GM18951 (cell line): ENCODE data around the gene OPHN1.

Source experiments
- POLR2A ChIP-seq: IDR thresholded peaks from 4 replicates; pipeline ENCODE4 v1.6.1; 2011; ENCODE audit warnings: mild to moderate bottlenecking; ENCODE audit not compliant: insufficient read length, insufficient read depth; ENCODE audit errors: extremely low read depth
- in situ Hi-C: fragments of 300-500 bp; cut with MboI; formaldehyde crosslinking; loops from one replicate; pipeline ENCODE4 v1.12.0; 2022; ENCODE audit warnings: low sequenced_read_pairs, mixed read lengths, inconsistent platforms; ENCODE audit not compliant: unreplicated experiment

Gene OPHN1

GRCh38 chrX:68185161-68185560 is 248.1 kb downstream of the OPHN1 start:
- in situ Hi-C loops = loop anchor here (25.0 kb wide), 1 partner anchor 527 kb away; no protein-coding TSS in a partner anchor
- no peak for TF ChIP-seq POLR2A

DNA sequence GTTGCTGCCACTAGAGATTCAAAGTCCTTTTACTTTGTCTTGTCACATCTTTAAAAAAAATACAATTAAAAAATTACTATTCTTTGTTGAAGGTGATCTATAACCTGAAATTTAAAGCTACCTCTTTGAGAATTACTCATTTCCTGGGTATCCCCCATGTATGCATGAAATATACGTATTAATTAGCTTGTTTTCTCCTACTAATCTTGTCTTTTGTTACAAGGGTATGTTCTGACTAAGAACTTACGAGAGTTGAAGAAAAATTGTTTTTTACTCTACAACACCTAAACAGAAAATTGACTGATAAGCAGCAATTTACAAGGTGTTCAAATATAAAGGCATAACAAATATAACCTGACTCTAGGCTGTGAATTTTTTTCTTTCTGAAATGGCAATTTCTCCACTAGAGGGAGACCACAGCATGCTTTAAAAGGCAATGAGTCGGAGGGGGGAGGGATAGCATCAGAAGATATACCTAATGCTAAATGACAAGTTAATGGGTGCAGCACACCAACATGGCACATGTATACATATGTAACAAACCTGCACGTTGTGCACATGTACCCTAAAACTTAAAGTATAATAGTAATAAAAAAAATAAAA is 249.6 kb downstream of the OPHN1 start:
- in situ Hi-C loops = loop anchor here (25.0 kb wide), 1 partner anchor 529 kb away; no protein-coding TSS in a partner anchor
- TF ChIP-seq POLR2A = no peak

GRCh38 chrX:68180579-68180978 is 252.7 kb downstream of the OPHN1 start:
- in situ Hi-C loops = loop anchor here (25.0 kb wide), 1 partner anchor 532 kb away; no protein-coding TSS in a partner anchor
- no peak for TF ChIP-seq POLR2A

- no peak for TF ChIP-seq POLR2A
- in situ Hi-C loops = loop anchor here (25.0 kb wide), 1 partner anchor 533 kb away; no protein-coding TSS in a partner anchor
Observed at GRCh38 chrX:68179355-68179754, 253.9 kb downstream of the OPHN1 start.

GRCh38 chrX:68177542-68177941 is 255.8 kb downstream of the OPHN1 start:
- in situ Hi-C loops = loop anchor here (25.0 kb wide), 1 partner anchor 535 kb away; no protein-coding TSS in a partner anchor
- TF ChIP-seq POLR2A = no peak

DNA sequence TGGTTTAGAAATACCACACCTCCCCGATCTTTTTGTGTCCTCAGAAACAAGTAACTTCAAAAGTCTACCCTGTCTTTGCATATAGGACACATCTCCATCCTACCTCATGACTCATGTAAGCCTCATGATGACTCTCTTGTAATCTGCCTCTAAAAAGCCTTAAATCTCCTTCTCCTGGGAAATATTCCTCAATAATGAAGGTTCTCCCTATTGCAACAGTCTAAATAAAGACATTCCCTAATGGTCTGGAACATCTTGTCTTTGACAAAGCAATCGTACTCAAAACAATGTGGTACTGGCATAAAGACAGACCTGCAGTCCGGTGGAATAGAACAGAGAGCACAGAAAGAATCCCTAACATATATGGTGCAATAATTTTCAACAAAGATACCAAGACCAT is 257.7 kb downstream of the OPHN1 start:
- no peak for TF ChIP-seq POLR2A
- in situ Hi-C loops = loop anchor here (25.0 kb wide), 1 partner anchor 537 kb away; no protein-coding TSS in a partner anchor

DNA sequence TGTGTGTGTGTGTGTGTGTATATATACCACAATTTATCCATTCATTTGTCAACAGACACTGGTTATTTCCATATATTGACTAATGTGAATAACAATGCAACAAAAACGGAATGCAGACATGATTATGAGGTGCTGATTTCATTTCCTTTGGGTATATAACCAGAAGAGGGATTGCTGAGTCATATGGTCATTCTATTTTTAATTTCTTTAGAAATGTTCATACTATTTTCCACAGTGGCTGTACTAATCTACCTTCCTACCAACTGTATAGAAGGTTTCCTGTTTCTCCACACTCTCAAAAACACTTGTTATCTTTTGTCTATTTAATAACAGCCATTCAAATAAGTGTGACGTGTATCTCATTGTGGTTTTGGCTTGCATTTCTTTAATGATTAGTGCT is 269.9 kb downstream of the OPHN1 start:
- in situ Hi-C loops = no loop called here
- no peak for TF ChIP-seq POLR2A

DNA sequence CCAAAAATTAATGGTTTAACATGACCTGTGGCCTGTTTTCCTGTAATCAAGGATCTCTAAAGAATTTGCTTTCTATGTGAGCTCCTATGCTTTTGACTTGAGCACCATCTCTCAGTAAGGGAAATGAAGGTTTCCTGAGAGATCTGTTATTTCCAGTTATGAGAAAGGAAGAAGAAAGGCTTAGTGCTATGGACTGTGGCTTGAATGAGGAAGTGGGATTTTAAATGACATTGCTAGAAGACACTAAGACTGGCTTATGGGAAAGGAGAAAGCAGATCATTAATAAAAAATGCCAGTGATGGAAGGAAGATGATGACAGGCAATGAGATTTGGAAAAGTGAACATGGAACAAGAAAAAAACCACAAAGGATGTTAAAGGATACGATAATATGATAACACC is 285.4 kb downstream of the OPHN1 start:
- in situ Hi-C loops = no loop called here
- TF ChIP-seq POLR2A = no peak

DNA sequence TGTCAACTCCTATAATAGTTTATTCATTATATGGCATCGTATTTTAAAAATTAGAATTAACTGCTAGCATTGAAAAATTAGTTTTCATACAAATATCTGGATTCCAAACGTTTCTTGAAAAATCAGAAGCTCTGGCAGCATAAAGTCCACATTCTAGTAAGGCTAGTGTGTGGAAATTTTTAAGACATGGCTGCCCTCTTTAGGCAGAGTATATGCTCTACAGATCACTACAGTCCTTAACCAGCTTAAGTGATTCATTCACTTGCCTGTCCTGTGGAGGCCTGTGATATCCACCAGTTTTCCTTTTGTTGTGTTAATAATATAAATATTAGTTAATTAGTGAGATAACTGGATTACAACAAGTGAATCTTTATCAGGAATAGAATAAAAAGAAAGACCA is 287.2 kb downstream of the OPHN1 start:
- no peak for TF ChIP-seq POLR2A
- in situ Hi-C loops = no loop called here

DNA sequence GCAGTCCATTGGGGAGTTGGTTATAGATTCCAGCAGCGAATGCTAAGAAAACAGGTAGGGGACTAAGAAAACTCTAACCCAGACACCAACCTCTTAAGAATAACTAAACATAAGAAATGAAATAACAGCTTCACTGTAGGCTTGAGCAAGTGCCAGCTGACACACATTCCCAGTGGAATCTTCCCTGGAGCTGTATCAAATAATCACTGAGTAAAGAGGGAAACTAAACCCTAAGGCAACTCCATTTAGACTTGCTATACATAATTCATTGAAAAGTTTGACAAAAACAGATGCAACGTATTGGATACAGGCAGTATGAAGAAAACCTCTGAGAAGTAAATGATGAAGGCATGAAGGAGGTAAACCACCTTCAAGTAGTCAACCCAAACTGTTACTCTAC is 293.5 kb downstream of the OPHN1 start:
- in situ Hi-C loops = no loop called here
- TF ChIP-seq POLR2A = no peak

- in situ Hi-C loops = no loop called here
- no peak for TF ChIP-seq POLR2A
Observed at GRCh38 chrX:68133181-68133580, 300.1 kb downstream of the OPHN1 start.

DNA sequence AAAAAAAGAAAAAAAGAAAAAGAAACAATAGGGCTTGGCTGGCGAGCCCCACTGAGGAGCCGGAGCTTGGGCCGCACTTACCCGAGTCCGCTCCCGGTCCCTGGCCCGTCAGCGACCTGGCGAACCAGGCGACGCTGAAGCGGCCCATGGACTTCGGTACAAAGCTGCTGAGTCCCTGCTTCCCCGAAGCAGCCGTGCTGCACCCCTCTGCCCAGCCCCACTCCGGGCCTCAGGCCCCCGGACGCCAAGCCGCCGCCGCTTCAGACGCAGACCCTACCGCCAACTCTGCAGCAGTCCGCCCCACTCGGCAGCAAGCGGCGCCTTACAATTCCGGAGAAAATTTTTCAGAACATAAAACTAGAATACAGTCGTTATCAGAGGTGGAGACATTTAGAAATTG is 300.5 kb downstream of the OPHN1 start:
- TF ChIP-seq POLR2A = no peak
- in situ Hi-C loops = no loop called here

GRCh38 chrX:68121835-68122234 is 311.5 kb downstream of the OPHN1 start:
- no peak for TF ChIP-seq POLR2A
- in situ Hi-C loops = no loop called here

- TF ChIP-seq POLR2A = no peak
- in situ Hi-C loops = no loop called here
Observed at GRCh38 chrX:68121371-68121770, 311.9 kb downstream of the OPHN1 start.
